Measurements from ENCODE around the gene RETSAT. TPM values are rescaled to one million over a fixed set of nuclear protein-coding genes. Genes with fewer than 3 reads are reported as not detected.
"Not testable (repeated sequence)": the region's sequence is repeated elsewhere in the genome, so short reads cannot be mapped to it uniquely, and the experiment has no call there.

The RETSAT gene
- total RNA-seq, 4 donors from 2014 or later: 55.8 to 73.3 (median 66.9) TPM

DNA sequence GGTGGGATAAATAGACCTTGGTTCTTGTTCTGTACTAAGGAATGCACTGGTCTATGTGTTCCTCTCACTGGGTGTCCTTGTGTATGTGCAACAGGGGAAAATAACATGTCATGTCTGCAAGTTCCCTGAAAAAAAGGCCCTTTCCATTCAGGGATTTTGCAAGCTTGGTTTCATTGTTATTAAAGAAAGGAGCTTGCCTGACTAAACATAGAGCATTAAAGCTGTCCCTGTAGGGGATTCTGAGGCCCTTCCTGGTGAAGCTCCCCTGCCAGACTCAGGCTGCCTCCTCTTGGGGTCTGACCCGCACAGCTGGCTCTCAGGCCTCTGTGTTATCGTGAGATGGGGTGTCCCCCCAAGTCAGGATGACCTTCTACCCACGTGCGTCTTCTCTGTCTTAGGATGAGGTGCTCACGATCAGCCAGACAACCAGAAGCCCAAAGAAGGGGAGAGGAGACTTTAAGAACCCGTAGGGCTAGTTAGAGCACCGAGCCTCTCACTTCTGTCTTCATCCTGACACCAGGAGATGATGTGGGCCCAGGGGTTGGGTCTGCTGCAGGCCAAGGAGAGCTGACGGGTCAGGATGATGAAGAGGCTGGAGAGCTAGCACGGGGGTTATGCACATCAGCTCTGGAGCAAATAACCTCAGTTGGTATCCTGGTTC, 34.7 kb upstream of the RETSAT start:
- peaks cover 18 to 91% (median 19%) of the 10 kb centered on the region in 3 donors for H3K36me3 ChIP-seq
- no peak for DNase-seq
- no peaks in the 10 kb centered on the region for H3K27me3 ChIP-seq
- no peaks in the 10 kb centered on the region for H3K9me3 ChIP-seq
- 86 to 87% methylated on average over 4 to 7 of the region's 9 CpGs for whole genome bisulfite sequencing, 2 donors
- H3K4me3 ChIP-seq: no peak overlapping the region
- intact Hi-C loops (cut with DNase I): no loop called here
- no peak overlapping the region for H3K27ac ChIP-seq
- peaks cover 0 to 7% (median 0%) of the 10 kb centered on the region in 3 donors for H3K4me1 ChIP-seq
- TF ChIP-seq, protein P1, sequence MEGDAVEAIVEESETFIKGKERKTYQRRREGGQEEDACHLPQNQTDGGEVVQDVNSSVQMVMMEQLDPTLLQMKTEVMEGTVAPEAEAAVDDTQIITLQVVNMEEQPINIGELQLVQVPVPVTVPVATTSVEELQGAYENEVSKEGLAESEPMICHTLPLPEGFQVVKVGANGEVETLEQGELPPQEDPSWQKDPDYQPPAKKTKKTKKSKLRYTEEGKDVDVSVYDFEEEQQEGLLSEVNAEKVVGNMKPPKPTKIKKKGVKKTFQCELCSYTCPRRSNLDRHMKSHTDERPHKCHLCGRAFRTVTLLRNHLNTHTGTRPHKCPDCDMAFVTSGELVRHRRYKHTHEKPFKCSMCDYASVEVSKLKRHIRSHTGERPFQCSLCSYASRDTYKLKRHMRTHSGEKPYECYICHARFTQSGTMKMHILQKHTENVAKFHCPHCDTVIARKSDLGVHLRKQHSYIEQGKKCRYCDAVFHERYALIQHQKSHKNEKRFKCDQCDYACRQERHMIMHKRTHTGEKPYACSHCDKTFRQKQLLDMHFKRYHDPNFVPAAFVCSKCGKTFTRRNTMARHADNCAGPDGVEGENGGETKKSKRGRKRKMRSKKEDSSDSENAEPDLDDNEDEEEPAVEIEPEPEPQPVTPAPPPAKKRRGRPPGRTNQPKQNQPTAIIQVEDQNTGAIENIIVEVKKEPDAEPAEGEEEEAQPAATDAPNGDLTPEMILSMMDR (IDR thresholded peaks at IDR 0.05): no peak
- no peak for TF ChIP-seq POLR2A (IDR thresholded peaks at IDR 0.05)

DNA sequence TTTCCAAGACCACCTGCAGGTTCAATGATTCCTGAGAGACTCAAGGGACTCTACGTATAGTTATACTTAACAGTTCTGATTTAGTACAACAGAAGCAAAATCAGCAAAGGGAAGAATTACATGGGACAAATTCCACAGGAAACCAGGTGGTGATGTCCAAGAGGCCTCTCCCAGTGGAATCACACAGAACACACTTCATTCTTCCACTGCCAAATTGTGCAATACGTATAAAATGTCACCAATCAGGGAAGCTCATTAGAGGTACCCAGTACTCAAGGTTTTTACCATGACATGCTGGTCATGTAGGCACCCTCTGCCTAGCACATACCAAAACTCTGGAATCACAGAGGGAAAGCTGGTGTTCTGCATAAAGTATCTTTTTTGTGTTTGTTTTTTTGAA, 33.4 kb upstream of the RETSAT start:
- intact Hi-C loops (cut with DNase I): no loop called here
- no peak overlapping the region for H3K27ac ChIP-seq
- H3K9me3 ChIP-seq: no peaks in the 10 kb centered on the region
- no peak for DNase-seq
- WGBS, 2 donors: 83 to 97% methylated on average over 2 of the region's 2 CpGs
- H3K36me3 ChIP-seq: peaks cover 13 to 88% (median 19%) of the 10 kb centered on the region in 3 donors
- no peaks in the 10 kb centered on the region for H3K27me3 ChIP-seq
- H3K4me1 ChIP-seq: no peaks in the 10 kb centered on the region
- TF ChIP-seq, protein P1 (IDR thresholded peaks at IDR 0.05): no peak
- TF ChIP-seq POLR2A (IDR thresholded peaks at IDR 0.05): no peak
- H3K4me3 ChIP-seq: no peak overlapping the region

DNA sequence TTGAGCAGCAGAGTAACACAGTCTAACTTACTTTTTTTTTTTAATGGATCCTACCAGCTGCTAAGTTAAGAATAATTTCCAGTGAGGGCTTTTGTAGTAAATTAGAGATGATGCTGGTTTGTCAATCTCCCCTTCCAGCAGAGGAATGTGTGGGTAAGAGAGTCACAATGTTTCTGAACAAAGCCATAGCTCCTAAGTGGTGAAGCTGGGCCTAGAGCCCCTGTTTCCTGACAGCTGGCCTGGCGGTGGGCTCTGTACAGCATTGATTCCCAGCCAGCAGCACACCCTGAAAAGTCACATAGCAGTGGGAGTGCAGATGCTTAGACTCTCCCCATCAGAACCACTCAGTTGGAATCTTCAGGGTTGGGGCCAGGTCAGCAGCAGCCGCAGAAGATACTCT, 31.4 kb upstream of the RETSAT start:
- Histone ChIP-seq H3K4me3 (no peak overlapping the region), H3K9me3 (no peaks in the 10 kb centered on the region), H3K27me3 (no peaks in the 10 kb centered on the region), H3K36me3 (peaks cover 9 to 84% (median 19%) of the 10 kb centered on the region in 3 donors), H3K4me1 (no peaks in the 10 kb centered on the region), H3K27ac (no peak overlapping the region)
- 71 to 100% methylated on average over 1 to 2 of the region's 2 CpGs for WGBS, 2 donors
- intact Hi-C loops (cut with DNase I): no loop called here
- DNase-seq: no peak
- TF ChIP-seq POLR2A (IDR thresholded peaks at IDR 0.05): no peak
- TF ChIP-seq, protein P1 (IDR thresholded peaks at IDR 0.05): no peak

DNA sequence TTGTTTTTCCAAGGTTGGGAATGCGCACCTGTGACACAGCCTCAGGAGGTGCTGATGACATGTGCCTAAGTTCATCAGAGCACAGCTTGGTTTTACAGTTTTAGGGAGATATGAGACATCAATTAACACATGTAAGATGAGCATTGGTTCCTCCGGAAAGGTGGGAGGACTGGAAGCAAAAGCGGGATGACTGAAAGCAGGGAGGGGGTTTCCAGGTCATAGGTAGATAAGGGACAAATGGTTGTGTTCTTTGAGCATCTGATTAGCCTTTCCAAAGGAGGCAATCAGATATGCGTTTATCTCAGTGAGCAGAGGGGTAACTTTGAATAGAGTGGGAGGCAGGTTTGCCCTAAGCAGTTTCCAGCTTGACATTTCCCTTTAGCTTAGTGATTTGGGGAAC, 29.5 kb upstream of the RETSAT start:
- Histone ChIP-seq H3K4me3 (no peak overlapping the region), H3K9me3 (no peaks in the 10 kb centered on the region), H3K36me3 (peaks cover 0 to 84% (median 22%) of the 10 kb centered on the region in 3 donors), H3K27me3 (no peaks in the 10 kb centered on the region), H3K27ac (no peak overlapping the region), H3K4me1 (peaks cover 0 to under 1% (median 0%) of the 10 kb centered on the region in 3 donors)
- WGBS, 2 donors: 76 to 89% methylated on average over 4 of the region's 4 CpGs
- no peak for DNase-seq
- TF ChIP-seq, protein P1 (IDR thresholded peaks at IDR 0.05): no peak
- no peak for TF ChIP-seq POLR2A (IDR thresholded peaks at IDR 0.05)
- intact Hi-C loops (cut with DNase I): no loop called here

DNA sequence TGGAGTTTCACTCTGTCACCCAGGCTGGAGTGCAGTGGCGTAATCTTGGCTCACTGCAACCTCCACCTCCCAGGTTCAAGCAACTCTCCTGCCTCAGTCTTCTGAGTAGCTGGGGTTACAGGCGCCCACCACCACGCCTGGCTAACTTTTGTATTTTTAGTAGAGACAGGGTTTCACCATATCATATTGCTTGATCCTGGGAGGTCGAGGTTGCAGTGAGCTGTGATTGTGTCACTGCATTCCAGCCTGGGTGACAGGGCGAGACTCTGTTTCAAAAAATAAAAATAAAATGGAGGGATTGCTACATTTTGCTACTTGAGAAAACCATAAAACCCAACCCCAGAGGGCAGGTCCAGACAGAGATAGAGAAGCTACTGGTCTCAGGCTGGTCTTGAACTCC, 28.8 kb upstream of the RETSAT start:
- peaks cover 0 to 84% (median 22%) of the 10 kb centered on the region in 3 donors for H3K36me3 ChIP-seq
- DNase-seq; H3K4me3 ChIP-seq; H3K27me3 ChIP-seq; H3K9me3 ChIP-seq; H3K4me1 ChIP-seq; intact Hi-C loops (cut with DNase I); H3K27ac ChIP-seq: not testable (repeated sequence)
- 85 to 93% methylated on average over 3 to 5 of the region's 5 CpGs for WGBS, 2 donors
